Adrenal gland (tissue), 12 donors: Measurements from ENCODE around the gene PRDM11. TPM values are rescaled to one million over a fixed set of nuclear protein-coding genes. Genes with fewer than 3 reads are reported as not detected.
A peak's percentile ranks its signal among the peaks of the same experiment; 100 is the strongest.

Source experiments
- DNase-seq, 7 donors: peaks; one replicate each; pipeline ENCODE4 v3.0.0-alpha.2; 2019 to 2020
- H3K27ac ChIP-seq, 5 donors: fragments of 200-600 bp; sonication (generic) in 4 of 5; 1 replicate in 3 of 5; 2 replicates in 2 of 5; pipeline versions ENCODE4 v1.5.1 to v1.8.0; 2016 to 2020; ENCODE audit warnings: mild to moderate bottlenecking in 1 of 5
- H3K27me3 ChIP-seq: fragments of 200-600 bp; 2 replicates; pipeline ENCODE4 v1.8.0; 2021
- H3K36me3 ChIP-seq, 2 donors: fragments of 200-600 bp; replicated peaks in 1 of 2; 1 replicate in 1 of 2; 2 replicates in 1 of 2; pipeline versions ENCODE4 v1.5.1 to v1.8.0; 2018 to 2022
- H3K4me1 ChIP-seq, 2 donors: fragments of 200-600 bp; replicated peaks in 1 of 2; 1 replicate in 1 of 2; 2 replicates in 1 of 2; pipeline versions ENCODE4 v1.5.1 to v1.8.0; 2018 to 2021
- H3K4me3 ChIP-seq, 4 donors: fragments of 200-600 bp; sonication (generic) in 3 of 4; one replicate each; pipeline ENCODE4 v1.5.1; 2016 to 2018
- H3K9me3 ChIP-seq, 3 donors: fragments of 200-600 bp; sonication (generic) in 1 of 3; replicated peaks in 1 of 3; 1 replicate in 2 of 3; 2 replicates in 1 of 3; pipeline versions ENCODE4 v1.5.1 to v1.8.0; 2016 to 2021
- CTCF ChIP-seq, 6 experiments: fragments of 450-650 bp in 4 of 6; fragments of 200-600 bp in 2 of 6; sonication (generic) in 1 of 6; IDR thresholded peaks; 1 replicate in 5 of 6; 2 replicates in 1 of 6; pipeline versions ENCODE4 v1.5.1 to v1.8.0; 2016 to 2021; ENCODE audit warnings: antibody characterized with exemption in 6 of 6, mild to moderate bottlenecking in 2 of 6, moderate library complexity in 1 of 6
- POLR2A ChIP-seq, 2 donors: fragments of 450-650 bp; IDR thresholded peaks; one replicate each; pipeline ENCODE4 v1.6.1; 2017; ENCODE audit warnings: antibody characterized with exemption in 2 of 2, mild to moderate bottlenecking in 2 of 2, moderate library complexity in 1 of 2
- WGBS, 4 donors: extraction: QIAGEN DNeasy Blood & Tissue Kit in 2 of 4; methylation state at CpG; one replicate each; pipeline versions ENCODE4 v1.1.5 to v1.1.7; 2013 to 2017; 5-methylcytosine and 5-hydroxymethylcytosine counted together
- intact Hi-C, 2 donors: fragments of 100-400 bp; cut with DNase I; formaldehyde crosslinking; loops; one replicate each; pipeline versions ENCODE4 v1.14.1 to v1.15.0; 2022 to 2023
- polyA plus RNA-seq, 3 donors: library from polyadenylated mRNA; stranded (reverse); fragments of 200-250 nt in 2 of 3; fragments of 350-450 nt in 1 of 3; fragmentation: Illumina TruSeq in 1 of 3; extraction: RNeasy Lipid Tissue Mini Kit (QIAGEN cat#74804) in 1 of 3; gene quantifications; one replicate each; pipeline ENCODE4 v1.2.3, GENCODE V29; 2013 to 2014
- total RNA-seq, 9 donors: library from RNA; depleted of rRNA in 4 of 9; stranded (reverse); fragments of >200 nt in 4 of 9; fragments of 120-200 nt in 1 of 9; fragmentation: NEBNext Ultra II Directional in 1 of 9; extraction: Animal tissue kit (Norgen Biotek cat#: 25700) in 1 of 9; gene quantifications; one replicate each; pipeline versions ENCODE4 v1.1.0 to v1.2.4, GENCODE V29; 2013 to 2023
- donor health status: healthy with polysubstance abuse.
- donor health status: Bipolar disorder and iron deficiency.
- donor health status: DM: yes; HTN: yes; CAD: no.
- donor health status: DM: no; HTN: no; CAD: no.
- donor health status: DM: no; HTN: no; CAD: no.
- donor health status: DM: yes; HTN: yes; CAD: no.

Gene PRDM11
- total and polyA plus RNA-seq, 12 donors, result 3.3 to 16.9 (median 11.9) TPM

DNA sequence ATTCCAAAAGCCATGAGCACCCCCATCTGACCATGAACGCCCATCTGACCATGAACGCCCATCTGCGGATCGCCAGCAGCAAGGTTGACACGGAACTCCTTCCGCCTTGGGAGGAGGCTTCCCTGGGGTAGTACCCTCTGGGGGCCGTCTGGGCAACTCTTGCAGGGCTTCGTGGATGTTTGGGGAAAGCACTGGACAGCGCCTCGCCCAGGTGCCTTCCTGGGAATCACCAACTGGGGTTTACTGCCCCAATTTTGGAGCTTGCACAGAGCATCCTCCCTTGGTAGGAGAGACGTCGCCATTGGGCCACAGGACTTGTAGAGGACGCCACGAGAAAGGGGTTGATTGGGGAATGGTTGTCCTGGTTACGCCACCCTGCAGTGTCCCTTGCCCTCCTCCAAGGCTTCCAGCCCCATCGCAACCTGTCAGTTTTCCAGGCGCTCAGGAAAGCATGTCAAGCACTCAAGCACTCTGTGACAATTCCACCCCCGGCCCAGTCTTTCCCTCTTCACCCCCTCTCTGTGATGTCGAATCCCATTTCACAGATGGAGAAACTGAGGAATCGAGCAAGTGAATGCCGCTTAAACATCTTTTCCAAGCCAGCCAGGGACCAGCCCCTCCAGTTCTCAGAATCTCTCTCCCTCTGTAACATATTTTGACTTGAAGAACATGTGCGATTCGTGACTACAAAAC, 914 bp upstream of the PRDM11 start:
- H3K27me3 ChIP-seq, result no peaks in the 10 kb centered on the region
- DNase-seq, result peak; percentile 53 to 89 (median 70)
- no peaks in the 10 kb centered on the region for H3K9me3 ChIP-seq
- H3K27ac ChIP-seq, result peak overlapping the region in 3 of 5 donors; percentile 97 to 100 (median 97)
- peaks cover 15 to 22% of the 10 kb centered on the region in 2 donors for H3K4me1 ChIP-seq
- WGBS, 4 donors, result 11 to 18% (median 14%) methylated on average over 9 to 23 of the region's 23 CpGs
- H3K4me3 ChIP-seq, result peak overlapping the region in 3 of 4 donors; percentile 50 to 90 (median 69)
- intact Hi-C loops, result no loop called here
- H3K36me3 ChIP-seq, result no peaks in the 10 kb centered on the region
- TF ChIP-seq CTCF (IDR thresholded peaks at IDR 0.05) (no peak), POLR2A (IDR thresholded peaks at IDR 0.05) (no peak)

- DNase-seq, result peak; percentile 95 to 97 (median 96)
- H3K27me3 ChIP-seq, result no peaks in the 10 kb centered on the region
- intact Hi-C loops, result no loop called here
- H3K4me1 ChIP-seq, result peaks cover 15 to 22% of the 10 kb centered on the region in 2 donors
- H3K4me3 ChIP-seq, result peak overlapping the region in 3 of 4 donors; percentile 62 to 90 (median 82)
- TF ChIP-seq CTCF (IDR thresholded peaks at IDR 0.05), result no peak
- peak; percentile 85 to 94 for TF ChIP-seq POLR2A (IDR thresholded peaks at IDR 0.05)
- H3K36me3 ChIP-seq, result no peaks in the 10 kb centered on the region
- 0 to 3% (median 1%) methylated on average over 12 to 87 of the region's 88 CpGs for WGBS, 4 donors
- H3K27ac ChIP-seq, result peak overlapping the region; percentile 56 to 100 (median 97)
- no peaks in the 10 kb centered on the region for H3K9me3 ChIP-seq
Measured at GRCh38 chr11:45147017-45147728, 734 bp downstream of the PRDM11 start.

DNA sequence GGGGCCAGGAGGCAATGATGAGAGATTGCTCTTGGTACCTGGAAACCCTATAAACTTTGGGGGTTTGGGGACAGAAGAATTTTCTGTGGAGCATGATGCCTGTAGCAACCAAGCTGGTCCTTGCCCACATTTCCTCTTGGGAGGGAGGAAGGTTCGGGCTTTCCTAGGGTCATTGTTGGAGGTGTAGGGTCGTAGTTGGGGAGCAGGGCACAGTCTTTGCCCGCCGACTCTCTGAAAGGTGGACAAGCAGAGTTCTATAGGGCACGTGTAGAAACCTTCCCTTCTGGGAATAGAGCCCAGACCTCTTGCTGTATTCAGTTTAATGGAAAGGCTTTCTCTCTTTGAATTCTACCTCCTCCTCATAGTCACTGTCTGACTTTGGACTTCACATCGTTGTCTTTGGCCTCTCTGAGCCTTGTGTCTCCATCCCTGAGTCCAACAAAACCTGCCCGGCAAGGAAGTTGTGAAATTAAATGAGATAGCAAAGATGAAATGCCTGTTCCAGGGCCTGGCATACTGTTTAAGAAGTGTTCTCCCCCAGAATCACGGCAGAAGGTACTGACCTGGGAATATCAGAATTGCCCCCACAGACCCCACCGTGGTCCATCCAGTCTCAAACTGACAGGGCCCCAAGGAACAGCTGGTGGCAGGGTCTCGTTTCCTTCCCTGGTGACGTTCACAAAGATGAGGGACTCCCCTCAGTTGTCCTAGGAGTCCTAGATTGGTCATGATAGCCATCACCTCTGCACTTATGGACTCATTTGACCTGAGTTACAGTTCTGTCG, 1.6 kb downstream of the PRDM11 start:
- 68 to 72% (median 70%) methylated on average over 11 to 12 of the region's 12 CpGs for WGBS, 4 donors
- H3K27ac ChIP-seq, result peak overlapping the region in 3 of 5 donors; percentile 97 to 100 (median 97)
- TF ChIP-seq POLR2A (IDR thresholded peaks at IDR 0.05), result no peak
- no peak for TF ChIP-seq CTCF (IDR thresholded peaks at IDR 0.05)
- intact Hi-C loops, result no loop called here
- H3K4me1 ChIP-seq, result peaks cover 15 to 22% of the 10 kb centered on the region in 2 donors
- DNase-seq, result peak in 2 of 7 donors; percentile 20 to 45
- peak overlapping the region in 2 of 4 donors; percentile 82 to 90 for H3K4me3 ChIP-seq
- no peaks in the 10 kb centered on the region for H3K36me3 ChIP-seq
- H3K27me3 ChIP-seq, result no peaks in the 10 kb centered on the region
- no peaks in the 10 kb centered on the region for H3K9me3 ChIP-seq
